Measurements from ENCODE around the gene ADGRD1. TPM values are rescaled to one million over a fixed set of nuclear protein-coding genes. Genes with fewer than 3 reads are reported as not detected.

ADGRD1 gene
- total and polyA plus RNA-seq, 3 experiments from 2014 or later = 1.1 to 1.3 TPM; not detected in 1

GRCh38 chr12:131174901-131175300 is 221.2 kb downstream of the ADGRD1 start:
- Histone ChIP-seq H3K4me3 (ENCODE audit: low read length) (no peak overlapping the region), H3K27ac (ENCODE audit: low read depth, low read length) (no peak overlapping the region), H3K27me3 (ENCODE audit: insufficient read depth, low read length, poor library complexity, severe bottlenecking) (no peaks in the 10 kb centered on the region), H3K36me3 (ENCODE audit: insufficient read depth, low read length) (no peaks in the 10 kb centered on the region), H3K4me1 (ENCODE audit: insufficient read depth, low read length) (no peaks in the 10 kb centered on the region), H3K9me3 (ENCODE audit: low read length) (no peaks in the 10 kb centered on the region)
- H3K9me3 Mint-ChIP-seq = peaks cover 14 to 31% (median 17%) of the 10 kb centered on the region in 5 donors
- no peak overlapping the region for H3K27ac Mint-ChIP-seq
- H3K36me3 Mint-ChIP-seq = no peaks in the 10 kb centered on the region
- H3K4me3 Mint-ChIP-seq = no peak overlapping the region
- ChIA-PET POLR2A (no interaction called here), CTCF (no interaction called here)
- no peaks in the 10 kb centered on the region for H3K4me1 Mint-ChIP-seq
- H3K27me3 Mint-ChIP-seq = peaks cover 11 to 33% of the 10 kb centered on the region in 2 donors
- no peak for DNase-seq

- Mint-ChIP-seq H3K36me3 (no peaks in the 10 kb centered on the region), H3K27ac (no peak overlapping the region), H3K9me3 (peaks cover 14 to 31% (median 17%) of the 10 kb centered on the region in 5 donors), H3K27me3 (peaks cover 11 to 28% of the 10 kb centered on the region in 2 donors), H3K4me3 (no peak overlapping the region), H3K4me1 (no peaks in the 10 kb centered on the region)
- ChIA-PET CTCF (no interaction called here), POLR2A (no interaction called here)
- no peak overlapping the region for H3K27ac ChIP-seq (ENCODE audit: low read depth, low read length)
- H3K36me3 ChIP-seq (ENCODE audit: insufficient read depth, low read length) = no peaks in the 10 kb centered on the region
- H3K4me1 ChIP-seq (ENCODE audit: insufficient read depth, low read length) = no peaks in the 10 kb centered on the region
- H3K27me3 ChIP-seq (ENCODE audit: insufficient read depth, low read length, poor library complexity, severe bottlenecking) = no peaks in the 10 kb centered on the region
- DNase-seq = no peak
- no peaks in the 10 kb centered on the region for H3K9me3 ChIP-seq (ENCODE audit: low read length)
- no peak overlapping the region for H3K4me3 ChIP-seq (ENCODE audit: low read length)
Observed at GRCh38 chr12:131176266-131176665, 222.6 kb downstream of the ADGRD1 start.

GRCh38 chr12:131176926-131177325 is 223.2 kb downstream of the ADGRD1 start:
- POLR2A ChIA-PET = no interaction called here

GRCh38 chr12:131177599-131177998 is 223.9 kb downstream of the ADGRD1 start:
- Mint-ChIP-seq H3K4me3 (no peak overlapping the region), H3K27ac (no peak overlapping the region), H3K4me1 (no peaks in the 10 kb centered on the region), H3K9me3 (peaks cover 10 to 31% (median 17%) of the 10 kb centered on the region in 5 donors), H3K27me3 (peaks cover 9 to 24% of the 10 kb centered on the region in 2 donors), H3K36me3 (no peaks in the 10 kb centered on the region)
- no peaks in the 10 kb centered on the region for H3K9me3 ChIP-seq (ENCODE audit: low read length)
- ChIA-PET POLR2A (no interaction called here), CTCF (no interaction called here)
- no peak for DNase-seq
- H3K27ac ChIP-seq (ENCODE audit: low read depth, low read length) = no peak overlapping the region
- H3K4me3 ChIP-seq (ENCODE audit: low read length) = no peak overlapping the region
- no peaks in the 10 kb centered on the region for H3K27me3 ChIP-seq (ENCODE audit: insufficient read depth, low read length, poor library complexity, severe bottlenecking)
- H3K4me1 ChIP-seq (ENCODE audit: insufficient read depth, low read length) = no peaks in the 10 kb centered on the region
- no peaks in the 10 kb centered on the region for H3K36me3 ChIP-seq (ENCODE audit: insufficient read depth, low read length)

More at GRCh38 chr12:131176926-131177325, 223.2 kb downstream of the ADGRD1 start:
- H3K4me1 Mint-ChIP-seq = no peaks in the 10 kb centered on the region
- Histone ChIP-seq H3K27me3 (ENCODE audit: insufficient read depth, low read length, poor library complexity, severe bottlenecking) (no peaks in the 10 kb centered on the region), H3K9me3 (ENCODE audit: low read length) (no peaks in the 10 kb centered on the region), H3K27ac (ENCODE audit: low read depth, low read length) (no peak overlapping the region), H3K4me1 (ENCODE audit: insufficient read depth, low read length) (no peaks in the 10 kb centered on the region), H3K4me3 (ENCODE audit: low read length) (no peak overlapping the region), H3K36me3 (ENCODE audit: insufficient read depth, low read length) (no peaks in the 10 kb centered on the region)
- no peak overlapping the region for H3K4me3 Mint-ChIP-seq
- DNase-seq = no peak
- no peak overlapping the region for H3K27ac Mint-ChIP-seq
- H3K36me3 Mint-ChIP-seq = no peaks in the 10 kb centered on the region
- CTCF ChIA-PET = no interaction called here
- H3K27me3 Mint-ChIP-seq = peaks cover 9 to 24% of the 10 kb centered on the region in 2 donors
- peaks cover 14 to 31% (median 17%) of the 10 kb centered on the region in 5 donors for H3K9me3 Mint-ChIP-seq

- H3K27ac ChIP-seq (ENCODE audit: low read depth, low read length) = no peak overlapping the region
- CTCF ChIA-PET = no interaction called here
- no peaks in the 10 kb centered on the region for H3K36me3 ChIP-seq (ENCODE audit: insufficient read depth, low read length)
- Mint-ChIP-seq H3K36me3 (no peaks in the 10 kb centered on the region), H3K27me3 (peaks cover 3 to 5% of the 10 kb centered on the region in 2 donors), H3K4me1 (no peaks in the 10 kb centered on the region), H3K4me3 (no peak overlapping the region), H3K9me3 (peaks cover 0 to 13% (median 3%) of the 10 kb centered on the region in 5 donors), H3K27ac (no peak overlapping the region)
- DNase-seq = no peak
- H3K4me3 ChIP-seq (ENCODE audit: low read length) = no peak overlapping the region
- H3K9me3 ChIP-seq (ENCODE audit: low read length) = no peaks in the 10 kb centered on the region
- no peaks in the 10 kb centered on the region for H3K4me1 ChIP-seq (ENCODE audit: insufficient read depth, low read length)
- POLR2A ChIA-PET = no interaction called here
- H3K27me3 ChIP-seq (ENCODE audit: insufficient read depth, low read length, poor library complexity, severe bottlenecking) = no peaks in the 10 kb centered on the region
Observed at GRCh38 chr12:131187602-131188001, 233.9 kb downstream of the ADGRD1 start.

GRCh38 chr12:131188131-131189050 is 234.7 kb downstream of the ADGRD1 start:
- Histone ChIP-seq H3K4me3 (ENCODE audit: low read length) (no peak overlapping the region), H3K27me3 (ENCODE audit: insufficient read depth, low read length, poor library complexity, severe bottlenecking) (no peaks in the 10 kb centered on the region), H3K27ac (ENCODE audit: low read depth, low read length) (no peak overlapping the region), H3K9me3 (ENCODE audit: low read length) (no peaks in the 10 kb centered on the region), H3K4me1 (ENCODE audit: insufficient read depth, low read length) (no peaks in the 10 kb centered on the region), H3K36me3 (ENCODE audit: insufficient read depth, low read length) (no peaks in the 10 kb centered on the region)
- ChIA-PET CTCF (no interaction called here), POLR2A (no interaction called here)
- Mint-ChIP-seq H3K4me1 (no peaks in the 10 kb centered on the region), H3K27ac (no peak overlapping the region), H3K4me3 (no peak overlapping the region), H3K36me3 (no peaks in the 10 kb centered on the region), H3K27me3 (peaks cover 3 to 12% of the 10 kb centered on the region in 2 donors), H3K9me3 (peaks cover 0 to 12% (median 3%) of the 10 kb centered on the region in 5 donors)
- DNase-seq = no peak

GRCh38 chr12:131189781-131190180 is 236.1 kb downstream of the ADGRD1 start:
- ChIA-PET CTCF (no interaction called here), POLR2A (no interaction called here)
- Histone ChIP-seq H3K4me1 (ENCODE audit: insufficient read depth, low read length) (no peaks in the 10 kb centered on the region), H3K27me3 (ENCODE audit: insufficient read depth, low read length, poor library complexity, severe bottlenecking) (no peaks in the 10 kb centered on the region), H3K9me3 (ENCODE audit: low read length) (no peaks in the 10 kb centered on the region), H3K36me3 (ENCODE audit: insufficient read depth, low read length) (no peaks in the 10 kb centered on the region), H3K27ac (ENCODE audit: low read depth, low read length) (no peak overlapping the region), H3K4me3 (ENCODE audit: low read length) (no peak overlapping the region)
- no peak overlapping the region for H3K27ac Mint-ChIP-seq
- H3K4me1 Mint-ChIP-seq = no peaks in the 10 kb centered on the region
- peaks cover 0 to 3% (median 1%) of the 10 kb centered on the region in 5 donors for H3K9me3 Mint-ChIP-seq
- H3K27me3 Mint-ChIP-seq = peaks cover 3 to 19% of the 10 kb centered on the region in 2 donors
- H3K36me3 Mint-ChIP-seq = no peaks in the 10 kb centered on the region
- no peak for DNase-seq
- no peak overlapping the region for H3K4me3 Mint-ChIP-seq

- no peaks in the 10 kb centered on the region for H3K4me1 Mint-ChIP-seq
- no peak overlapping the region for H3K27ac Mint-ChIP-seq
- Histone ChIP-seq H3K4me1 (ENCODE audit: insufficient read depth, low read length) (no peaks in the 10 kb centered on the region), H3K27me3 (ENCODE audit: insufficient read depth, low read length, poor library complexity, severe bottlenecking) (no peaks in the 10 kb centered on the region), H3K36me3 (ENCODE audit: insufficient read depth, low read length) (no peaks in the 10 kb centered on the region), H3K27ac (ENCODE audit: low read depth, low read length) (no peak overlapping the region), H3K9me3 (ENCODE audit: low read length) (no peaks in the 10 kb centered on the region), H3K4me3 (ENCODE audit: low read length) (no peak overlapping the region)
- CTCF ChIA-PET = no interaction called here
- H3K27me3 Mint-ChIP-seq = peaks cover 3 to 15% of the 10 kb centered on the region in 2 donors
- POLR2A ChIA-PET = no interaction called here
- DNase-seq = no peak
- H3K36me3 Mint-ChIP-seq = no peaks in the 10 kb centered on the region
- H3K9me3 Mint-ChIP-seq = peaks cover 0 to 1% (median 0%) of the 10 kb centered on the region in 5 donors
- H3K4me3 Mint-ChIP-seq = no peak overlapping the region
Observed at GRCh38 chr12:131190965-131191364, 237.3 kb downstream of the ADGRD1 start.

Data from CD8-positive, alpha-beta memory T cell (primary cell).